GM12874 (cell line): Measurements from ENCODE around the gene OR14A2.

ENCODE experiments used
- TF ChIP-seq, protein P1 (sequence below): IDR thresholded peaks from 2 replicates; pipeline ENCODE4 v1.5.1; 2011; ENCODE audit warnings: low read depth, mild to moderate bottlenecking, control low read depth, low read length, moderate library complexity; ENCODE audit not compliant: insufficient read depth

The OR14A2 gene

DNA sequence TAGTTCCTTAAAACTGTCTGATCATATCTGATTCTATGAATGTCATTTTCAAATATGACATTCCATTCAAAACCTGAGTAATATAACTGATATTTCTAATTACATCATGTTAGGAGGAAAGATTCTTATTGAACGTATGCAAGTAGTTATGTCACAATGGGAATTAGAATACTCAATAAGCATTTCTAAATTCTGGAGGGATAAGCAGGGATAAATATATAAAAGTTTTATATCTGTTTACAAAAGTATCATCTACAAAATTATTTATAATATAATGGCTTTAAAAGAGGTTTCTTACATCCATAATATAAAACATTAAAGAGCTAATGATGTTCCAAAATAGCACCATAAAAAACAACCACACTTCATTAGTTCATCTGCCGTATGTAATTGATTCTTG is at the start of gene OR14A2:
TSS of gene OR14A2 (minus strand) at position 101 of the 400 bp plus-strand sequence.
- TF ChIP-seq, protein P1, sequence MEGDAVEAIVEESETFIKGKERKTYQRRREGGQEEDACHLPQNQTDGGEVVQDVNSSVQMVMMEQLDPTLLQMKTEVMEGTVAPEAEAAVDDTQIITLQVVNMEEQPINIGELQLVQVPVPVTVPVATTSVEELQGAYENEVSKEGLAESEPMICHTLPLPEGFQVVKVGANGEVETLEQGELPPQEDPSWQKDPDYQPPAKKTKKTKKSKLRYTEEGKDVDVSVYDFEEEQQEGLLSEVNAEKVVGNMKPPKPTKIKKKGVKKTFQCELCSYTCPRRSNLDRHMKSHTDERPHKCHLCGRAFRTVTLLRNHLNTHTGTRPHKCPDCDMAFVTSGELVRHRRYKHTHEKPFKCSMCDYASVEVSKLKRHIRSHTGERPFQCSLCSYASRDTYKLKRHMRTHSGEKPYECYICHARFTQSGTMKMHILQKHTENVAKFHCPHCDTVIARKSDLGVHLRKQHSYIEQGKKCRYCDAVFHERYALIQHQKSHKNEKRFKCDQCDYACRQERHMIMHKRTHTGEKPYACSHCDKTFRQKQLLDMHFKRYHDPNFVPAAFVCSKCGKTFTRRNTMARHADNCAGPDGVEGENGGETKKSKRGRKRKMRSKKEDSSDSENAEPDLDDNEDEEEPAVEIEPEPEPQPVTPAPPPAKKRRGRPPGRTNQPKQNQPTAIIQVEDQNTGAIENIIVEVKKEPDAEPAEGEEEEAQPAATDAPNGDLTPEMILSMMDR: no peak

DNA sequence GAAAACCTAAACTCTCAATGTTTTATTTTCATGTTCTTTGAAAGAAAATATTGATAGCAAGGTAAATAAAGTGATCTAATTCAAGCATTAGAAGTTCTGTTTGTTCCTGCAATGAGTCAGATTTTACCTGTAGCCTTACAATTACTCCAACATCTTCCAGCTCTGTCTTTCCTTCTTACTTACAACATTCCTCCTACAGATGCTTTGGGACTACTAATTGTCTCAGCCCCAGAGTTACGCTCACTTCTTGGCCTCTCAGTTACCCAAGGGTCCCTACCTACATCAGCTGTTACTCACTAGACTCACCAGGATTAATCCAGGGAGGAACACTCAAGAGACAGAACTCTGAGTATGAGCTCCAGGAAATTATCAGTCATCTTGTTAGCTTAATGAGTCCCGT is 49.6 kb upstream of the OR14A2 start:
- TF ChIP-seq, protein P1: no peak

DNA sequence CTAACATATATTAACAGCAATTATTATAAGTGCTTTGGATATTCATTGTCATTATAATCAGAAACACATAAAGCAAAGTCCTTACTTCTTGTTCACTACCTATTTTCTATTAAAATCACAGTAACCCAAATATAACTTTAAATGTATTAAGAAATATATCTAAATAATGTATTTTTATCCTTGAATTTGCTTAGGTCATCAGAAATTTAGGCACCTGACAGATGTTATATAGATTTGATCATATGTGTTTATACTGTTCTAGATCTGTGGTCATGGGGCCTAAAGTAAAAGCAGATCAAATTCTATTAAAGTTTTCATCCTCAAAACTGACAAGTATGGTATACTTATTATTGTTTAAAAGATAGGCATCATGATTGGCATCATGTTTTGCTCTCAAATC is 21.7 kb upstream of the OR14A2 start:
- TF ChIP-seq, protein P1: no peak

DNA sequence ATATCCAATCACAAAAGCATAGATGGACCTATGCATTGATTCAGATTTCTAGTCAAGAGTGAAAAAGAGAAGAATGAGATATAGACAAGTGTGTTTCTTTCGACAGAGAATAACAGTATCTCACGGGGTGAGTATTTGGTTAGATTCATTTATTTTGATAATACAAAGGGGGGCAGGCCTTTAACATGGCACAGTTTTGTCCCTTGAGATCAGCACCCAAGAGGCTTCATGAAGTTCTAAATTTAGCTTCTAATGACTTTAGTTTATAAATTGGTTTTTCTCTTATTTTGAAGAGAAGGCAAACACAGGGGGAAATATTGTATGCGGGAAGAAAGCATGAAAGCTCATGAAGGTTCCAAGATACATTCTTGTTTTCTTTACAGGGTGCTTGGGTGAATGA is 12.5 kb upstream of the OR14A2 start, which contains the start of gene OR1C1:
TSS of gene OR1C1 (minus strand) at position 101 of the 400 bp plus-strand sequence. CDS start 2,150 bp downstream, outside the sequence.
- TF ChIP-seq, protein P1: no peak

DNA sequence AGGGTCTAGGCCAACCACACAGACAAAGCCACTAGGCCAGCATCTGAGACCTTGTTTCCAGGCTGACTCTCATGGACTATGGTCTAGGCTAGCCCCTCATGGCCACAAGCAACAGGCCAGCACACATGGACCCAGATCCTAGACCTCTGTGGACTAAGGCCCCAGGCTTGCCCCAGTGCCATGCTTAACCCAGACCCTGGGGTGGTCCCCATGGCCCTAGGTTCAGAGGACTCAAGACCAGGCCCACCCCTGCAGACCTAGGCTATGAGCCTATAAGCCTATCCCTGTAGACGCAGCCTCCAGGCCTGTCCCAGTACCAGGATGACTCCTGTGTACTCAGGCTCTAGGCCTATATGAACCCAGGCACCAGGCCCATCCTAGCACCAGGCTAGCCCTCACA is 1.9 kb upstream of the OR14A2 start:
- TF ChIP-seq, protein P1: no peak

DNA sequence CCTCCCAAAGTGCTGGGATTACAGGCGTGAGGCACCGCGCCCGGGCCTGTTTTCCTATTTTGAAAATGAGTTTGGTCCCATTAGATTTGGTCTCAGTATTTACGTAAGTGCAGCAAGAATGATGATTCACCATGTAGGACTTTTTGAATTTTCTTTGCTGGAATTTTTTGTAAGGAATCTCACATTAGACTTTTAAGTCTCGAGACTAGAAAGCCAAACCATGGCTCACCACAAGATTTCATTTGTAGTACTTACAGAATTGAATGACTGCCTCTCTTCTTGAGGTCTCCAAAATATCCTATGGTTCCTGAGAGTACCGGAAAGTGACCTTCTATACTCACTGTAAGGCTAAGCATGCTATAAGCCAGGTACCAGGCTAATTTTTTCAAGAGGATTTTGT is 325 bp downstream of the OR14A2 start:
- TF ChIP-seq, protein P1: no peak

DNA sequence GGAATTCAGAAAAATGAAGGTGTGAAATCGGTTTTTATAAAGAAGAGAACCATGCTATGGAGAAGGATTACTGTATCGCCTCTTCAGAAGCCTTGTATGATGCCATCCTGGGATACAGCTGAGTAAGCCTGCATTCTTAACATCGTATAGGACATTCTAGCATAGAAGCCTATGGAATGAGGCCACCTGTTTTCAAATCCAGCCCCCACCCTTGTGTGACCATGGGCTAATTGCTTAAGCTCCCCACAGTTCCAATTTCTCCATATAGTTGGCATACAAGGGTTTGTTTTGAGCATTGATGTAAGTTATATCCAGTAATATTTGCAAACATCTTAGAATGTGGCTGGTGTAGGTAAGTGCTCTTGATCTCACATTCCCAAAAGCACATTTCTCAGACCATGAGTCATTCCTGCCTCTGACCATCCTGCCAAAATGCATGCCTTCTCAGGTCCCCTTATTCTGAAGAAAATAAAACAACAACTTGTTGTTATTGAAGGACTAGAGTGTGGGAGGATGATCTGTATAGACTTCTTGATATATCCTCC is 1.5 kb downstream of the OR14A2 start:
- TF ChIP-seq, protein P1: no peak
